NCI-H69 (cell line): ENCODE measurements around the gene CD46.
A peak's percentile ranks its signal among the peaks of the same experiment; 100 is the strongest.

Source experiments
- DNase-seq: peaks from one replicate; lab custom pipeline; 2025; lab: John Stamatoyannopoulos, UW

Gene CD46

DNA sequence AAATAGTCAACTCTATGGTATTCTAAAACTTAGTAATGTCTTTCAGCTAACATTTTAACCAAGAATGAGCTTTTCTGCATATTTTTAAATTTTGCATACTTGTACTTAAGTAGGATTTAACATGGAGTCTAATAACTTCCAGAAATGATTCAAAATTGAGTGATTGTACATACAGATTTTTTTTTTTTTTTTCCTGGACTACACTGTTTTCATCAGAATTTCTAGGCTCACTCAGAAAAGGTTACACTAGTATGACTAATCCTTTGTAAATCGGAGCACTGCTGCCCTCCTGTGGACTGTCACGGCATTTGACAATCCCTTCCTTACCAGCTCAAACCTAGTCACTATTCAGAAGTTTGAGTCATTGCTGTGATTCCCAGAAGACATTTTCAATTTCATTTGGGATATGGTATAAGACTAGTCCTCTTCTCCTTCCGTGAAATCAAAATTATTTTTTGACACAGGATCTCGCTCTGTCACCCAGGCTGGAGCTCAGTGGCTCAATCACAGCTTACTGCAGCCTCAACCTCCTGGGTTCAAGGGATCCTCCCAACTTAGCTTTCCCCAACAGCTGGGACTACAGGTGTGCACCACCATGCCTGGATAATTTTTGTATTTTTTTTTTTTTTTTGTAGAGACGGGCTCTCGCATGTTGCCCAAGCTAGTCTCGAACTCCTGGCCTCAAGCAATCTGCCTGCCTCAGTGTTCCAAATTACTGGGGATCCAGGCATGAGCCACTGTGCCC is 45.5 kb downstream of the CD46 start:
- peak; percentile 64 for DNase-seq

- DNase-seq: no peak
Observed at GRCh38 chr1:207798847-207799246, 47.0 kb downstream of the CD46 start.

DNA sequence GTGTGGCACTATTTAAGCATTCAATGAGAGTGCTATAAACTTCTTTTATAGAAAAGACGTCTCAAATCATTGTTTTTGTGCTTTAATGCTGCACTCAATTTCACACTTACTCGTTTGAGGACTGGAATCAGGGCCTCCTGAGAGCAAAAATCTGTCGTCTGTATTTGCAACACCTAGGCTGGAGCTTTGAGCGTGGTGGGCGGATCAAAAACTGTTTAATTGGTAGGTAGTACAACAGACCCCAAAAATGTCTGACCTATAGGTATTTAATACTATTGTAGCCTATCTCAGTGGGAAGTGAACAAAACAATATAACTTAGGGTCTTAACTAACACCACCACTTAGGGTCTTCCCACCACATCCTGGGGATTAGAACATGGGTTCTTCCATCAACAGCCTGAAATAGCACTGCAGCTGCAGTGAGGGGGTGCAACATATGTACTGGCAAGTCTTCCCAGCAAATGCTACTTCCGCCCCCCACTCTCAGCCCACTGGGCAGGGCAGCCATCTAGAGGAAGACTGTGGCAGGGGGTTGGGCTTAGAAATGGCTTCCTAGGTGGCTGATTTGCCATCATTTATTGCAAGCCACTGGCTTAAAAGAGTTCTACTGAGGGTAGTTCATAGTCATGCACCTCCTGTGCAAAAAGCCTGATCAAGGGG is 48.3 kb downstream of the CD46 start:
- no peak for DNase-seq

DNA sequence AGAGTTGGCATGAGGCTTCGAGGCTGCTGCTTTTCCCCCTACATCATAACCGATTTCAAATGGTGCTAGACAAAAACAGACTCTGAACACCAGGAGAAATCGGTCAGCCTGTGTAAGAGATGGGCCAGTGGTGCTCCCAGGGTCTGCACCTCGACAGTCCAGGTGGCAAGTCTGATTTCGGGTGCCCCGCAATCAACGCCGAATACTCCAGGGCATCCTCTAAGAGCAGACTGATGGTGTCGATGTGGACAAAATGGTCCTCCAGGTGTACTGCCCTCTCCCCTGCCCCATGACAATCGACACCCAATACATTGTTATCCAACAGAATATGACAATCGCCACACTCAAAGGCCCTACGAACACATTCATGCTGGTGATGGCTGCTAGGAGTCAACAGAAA is 50.0 kb downstream of the CD46 start:
- DNase-seq: no peak

- DNase-seq: no peak
Observed at GRCh38 chr1:207803678-207804077, 51.8 kb downstream of the CD46 start.

DNA sequence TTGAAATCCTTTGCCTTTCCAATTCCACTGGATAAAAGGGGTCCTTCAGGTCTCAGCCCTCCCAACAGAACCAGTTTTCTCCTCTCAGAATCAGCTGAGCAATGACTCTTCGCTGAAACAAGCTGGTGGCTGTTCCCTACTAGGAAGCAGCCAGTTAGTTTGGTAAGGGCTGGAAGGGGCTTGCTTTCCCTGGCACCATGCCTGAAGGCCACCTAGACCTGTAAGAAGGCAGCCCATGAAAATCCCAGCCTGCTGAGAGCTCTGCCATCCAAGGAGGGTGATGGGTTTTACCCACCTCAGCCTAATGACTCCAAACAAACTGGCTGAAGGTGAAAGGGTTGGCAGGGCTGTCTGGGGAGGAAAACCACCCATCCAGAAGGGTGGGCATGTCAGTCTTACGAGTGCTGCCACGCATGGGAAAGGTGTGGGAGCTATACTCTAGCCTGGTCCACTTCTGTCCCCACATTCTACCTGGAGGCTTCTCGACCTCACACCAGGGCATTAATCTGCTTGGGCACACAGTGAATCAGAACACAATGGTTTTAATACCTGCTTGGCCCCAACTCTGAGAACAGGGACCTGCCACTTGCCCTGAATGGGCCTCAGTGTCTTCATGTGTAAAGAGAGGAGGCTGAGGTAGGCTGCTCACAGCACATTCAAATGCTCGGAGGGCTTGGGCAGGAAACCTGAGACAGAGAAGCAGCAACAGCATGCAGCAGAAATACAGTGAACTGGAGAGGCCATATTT is 53.0 kb downstream of the CD46 start:
- no peak for DNase-seq

GRCh38 chr1:207805841-207806421 is 54.1 kb downstream of the CD46 start:
- peak; percentile 12 for DNase-seq

DNA sequence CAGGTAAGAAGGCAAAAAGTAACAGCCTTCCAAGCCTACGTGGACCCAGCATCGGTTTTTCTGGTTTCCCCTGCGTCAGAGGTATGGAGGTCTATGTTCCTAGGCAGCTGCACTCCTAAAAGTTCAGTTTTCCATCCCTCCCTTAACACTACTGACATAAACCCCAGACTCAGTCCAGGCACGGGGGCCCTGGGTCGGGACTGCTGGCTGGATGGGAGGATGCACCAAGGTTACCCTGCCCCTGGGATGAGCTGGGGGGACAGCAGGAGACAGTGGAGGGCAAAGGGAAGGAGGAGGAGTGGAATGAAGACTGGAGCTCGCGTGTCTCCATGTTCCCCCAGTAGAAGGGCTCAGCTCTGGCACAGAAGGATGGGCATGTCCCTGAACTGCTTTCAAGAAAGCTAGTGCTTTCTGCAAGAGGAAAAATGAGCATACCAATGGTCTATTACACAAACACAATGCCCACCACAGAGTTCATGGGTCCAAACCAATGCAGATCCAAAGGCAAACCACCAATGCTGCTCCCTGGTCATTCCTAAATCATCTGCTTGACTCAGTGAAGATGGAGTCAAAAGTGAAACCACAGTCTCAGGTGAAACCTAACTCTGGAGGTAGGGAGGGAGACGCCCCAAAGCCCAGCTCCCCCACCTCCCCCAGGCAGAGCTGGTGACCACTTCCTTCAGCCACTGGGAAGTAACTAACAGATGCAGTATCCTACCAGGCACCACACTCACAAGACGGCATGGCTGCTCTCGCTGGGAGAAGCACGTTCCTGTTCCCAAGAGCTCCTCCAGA is 54.9 kb downstream of the CD46 start:
- no peak for DNase-seq

- DNase-seq: no peak
Observed at GRCh38 chr1:207807326-207807689, 55.5 kb downstream of the CD46 start.

GRCh38 chr1:207807690-207808321 is 56.0 kb downstream of the CD46 start:
- DNase-seq: no peak

GRCh38 chr1:207808322-207808705 is 56.5 kb downstream of the CD46 start:
- no peak for DNase-seq

DNA sequence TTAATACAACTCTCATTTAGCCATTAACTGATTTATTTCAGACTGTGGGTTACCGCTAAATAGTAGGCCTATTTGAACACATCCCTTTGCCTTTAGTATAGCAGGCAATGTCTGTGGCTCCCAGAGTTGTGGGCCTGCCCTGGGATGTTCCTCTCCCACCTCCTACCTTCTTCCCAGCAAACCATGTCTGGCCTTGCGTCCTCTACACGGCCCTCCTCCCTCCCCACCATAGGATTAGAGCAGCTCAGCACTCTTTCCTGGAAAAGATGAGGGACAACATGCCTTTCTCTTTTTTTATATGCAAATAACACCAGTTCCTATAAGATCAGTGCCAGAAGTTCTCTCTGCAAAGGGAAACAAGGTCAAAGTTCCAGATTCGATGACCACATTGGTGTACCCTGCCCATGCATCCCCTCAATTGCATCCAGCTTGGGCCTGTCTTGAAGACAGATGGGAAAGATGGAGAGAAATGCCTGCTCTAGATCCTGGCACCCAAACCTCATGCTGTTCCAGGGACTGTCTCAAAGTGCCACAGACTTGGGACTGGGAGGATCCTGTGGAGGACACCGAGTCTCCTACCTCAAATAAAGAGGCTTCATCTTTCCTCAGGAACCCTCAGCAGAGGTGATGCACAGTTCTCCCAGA is 57.2 kb downstream of the CD46 start:
- no peak for DNase-seq

DNA sequence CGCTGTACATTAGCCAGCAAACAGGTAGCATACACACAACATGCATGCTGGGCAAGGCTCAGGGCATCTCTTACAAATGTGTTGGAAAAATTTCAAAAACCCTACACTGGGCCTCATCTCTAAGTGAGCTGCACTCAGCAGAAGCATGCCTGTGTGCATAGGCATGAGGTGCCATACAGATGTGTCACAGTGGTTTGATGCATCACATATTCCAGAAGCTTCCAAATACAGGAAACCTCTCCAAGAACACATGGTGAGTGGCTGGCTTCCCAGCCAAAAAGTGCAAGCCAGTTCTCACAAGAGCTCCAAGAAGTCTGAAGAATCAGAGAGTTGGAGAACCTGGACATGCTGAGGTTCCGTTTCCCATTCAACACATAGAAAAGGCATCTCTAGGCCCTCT is 58.3 kb downstream of the CD46 start:
- no peak for DNase-seq

- no peak for DNase-seq
Observed at GRCh38 chr1:207810606-207811295, 58.9 kb downstream of the CD46 start.

DNA sequence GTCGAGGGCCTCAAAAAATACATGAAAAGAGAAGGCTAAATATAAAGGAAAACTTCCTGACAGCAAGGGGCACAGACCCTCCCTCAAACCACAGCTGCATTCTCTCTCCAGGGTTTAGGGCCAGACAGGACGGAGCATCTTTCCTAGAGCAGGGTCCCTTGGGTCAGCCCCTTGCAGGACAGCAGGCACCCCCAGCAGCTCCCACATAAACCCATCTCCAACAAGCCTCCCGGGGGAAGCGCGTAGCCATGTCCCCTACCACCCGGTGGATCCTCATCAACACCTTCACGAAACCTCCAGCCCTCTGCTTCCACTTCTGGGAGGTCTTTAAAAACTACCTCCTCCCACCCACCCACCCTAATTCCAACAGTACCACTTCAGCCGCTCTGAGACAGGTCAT is 59.5 kb downstream of the CD46 start:
- no peak for DNase-seq

DNA sequence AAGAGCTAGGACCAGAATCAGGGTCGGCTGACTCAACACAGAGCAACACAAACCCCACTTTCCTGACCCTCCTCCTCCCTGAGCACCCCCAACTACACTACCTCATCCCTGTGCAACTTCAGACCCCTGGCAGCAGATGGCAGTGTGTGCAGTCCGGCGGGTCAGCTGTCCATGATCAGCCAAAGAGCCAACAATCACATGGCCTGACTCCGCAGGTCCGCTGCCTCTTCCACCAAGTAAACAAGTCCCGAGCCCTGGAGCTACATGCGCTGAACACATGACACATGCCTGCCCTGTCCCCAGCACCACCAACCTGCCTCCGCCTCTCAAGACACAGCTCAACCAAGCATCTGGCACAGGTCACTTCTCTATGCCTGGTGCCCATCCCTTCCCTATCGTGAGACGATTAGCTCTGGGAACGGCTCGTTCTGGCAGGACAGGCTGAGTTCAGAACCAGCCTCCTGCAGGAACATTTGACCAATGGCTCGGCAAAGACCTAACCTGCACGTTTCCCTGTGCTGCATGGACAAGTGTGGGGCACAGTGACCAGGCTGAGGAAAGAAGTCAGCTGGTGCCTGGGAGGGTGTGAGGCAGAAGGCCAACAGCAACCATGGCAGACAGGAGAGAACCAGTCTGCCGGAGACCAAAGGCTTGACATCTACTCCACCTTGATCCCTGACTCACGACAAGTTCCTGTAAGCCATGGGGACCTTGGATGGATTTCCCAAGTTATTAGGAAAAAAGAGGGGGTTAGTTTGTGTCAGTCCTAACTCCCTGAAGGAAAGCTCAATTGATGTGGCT is 60.3 kb downstream of the CD46 start:
- peak; percentile 32 for DNase-seq

DNA sequence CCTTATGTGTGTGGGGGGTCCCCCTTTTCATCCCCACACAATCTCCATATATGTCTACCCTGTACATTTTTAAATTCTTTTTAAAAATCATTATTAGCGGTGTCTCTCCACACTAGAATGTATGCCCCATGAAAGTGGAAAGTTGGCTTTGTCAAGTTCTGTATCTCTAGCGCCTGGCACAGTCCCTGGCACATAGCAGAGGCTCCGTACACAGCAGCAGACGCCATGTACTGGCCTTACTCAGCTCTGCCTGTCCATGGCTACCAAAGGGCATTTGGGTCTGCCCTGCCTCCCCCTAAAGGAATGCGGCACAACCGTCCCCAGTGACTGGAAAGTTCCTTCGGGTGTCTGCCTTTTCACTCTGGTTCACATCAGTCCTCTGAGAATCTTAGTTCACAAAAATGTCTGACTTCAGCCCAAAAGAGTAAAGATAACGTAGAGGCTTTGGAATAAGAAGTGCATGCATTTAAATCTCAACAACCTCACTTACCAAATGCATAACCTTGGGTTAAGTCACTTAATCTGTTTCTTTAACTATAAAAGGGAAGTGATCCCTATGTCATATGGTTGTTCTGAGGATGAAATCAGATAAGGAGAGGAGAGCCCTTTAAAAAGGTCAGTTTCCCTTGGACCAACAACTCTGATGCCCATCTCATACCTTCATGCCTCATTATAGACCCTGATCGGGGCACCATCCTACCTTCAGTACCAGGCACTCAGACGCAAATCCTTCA is 61.1 kb downstream of the CD46 start:
- DNase-seq: no peak

DNA sequence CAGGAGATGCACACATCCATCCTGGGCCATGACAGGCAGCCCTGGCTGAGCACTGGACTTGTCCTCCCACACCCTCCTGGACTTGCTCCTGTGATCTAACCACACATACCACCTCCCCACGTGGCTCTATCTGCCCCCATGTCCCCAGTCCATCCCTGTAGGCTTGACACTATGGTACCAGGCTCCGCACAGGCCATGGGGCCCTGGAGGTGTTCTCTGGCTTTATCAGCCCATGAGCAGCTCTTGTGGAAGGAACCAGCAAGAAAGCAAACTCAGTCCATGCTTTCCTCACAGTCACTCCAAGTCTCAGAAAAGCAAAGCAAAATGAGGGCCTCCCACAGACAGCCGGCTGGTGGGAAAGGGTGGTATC is 61.6 kb downstream of the CD46 start:
- no peak for DNase-seq

DNA sequence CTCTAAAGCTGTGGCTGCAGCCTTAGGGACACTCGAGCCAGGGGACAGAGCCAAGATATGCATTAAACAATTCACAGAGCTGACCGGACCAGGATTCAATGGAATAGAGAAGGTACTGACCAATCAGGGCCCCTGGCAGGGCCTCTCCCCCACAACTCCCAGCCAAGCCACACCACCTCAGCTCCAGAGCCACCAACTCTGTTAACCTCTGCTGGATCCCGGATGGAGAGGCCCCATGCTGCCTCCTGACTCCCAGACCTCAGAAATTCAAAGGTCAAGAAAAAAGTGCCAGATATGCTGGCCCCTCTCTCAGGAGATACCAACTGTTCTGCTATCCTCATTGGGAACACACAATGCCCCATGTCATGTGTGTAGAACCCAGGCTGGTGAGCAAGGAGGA is 62.1 kb downstream of the CD46 start:
- no peak for DNase-seq
